ENCODE data around the gene PURB. TPM values are rescaled to one million over a fixed set of nuclear protein-coding genes. Genes with fewer than 3 reads are reported as not detected.

Gene PURB
- total and polyA plus RNA-seq, 9 of the 15 experiments (the other 6 are each of a cell fraction or from before 2014, with no cell fraction given): 1.6 to 14.1 (median 8.8) TPM

- TF ChIP-seq, protein P1, sequence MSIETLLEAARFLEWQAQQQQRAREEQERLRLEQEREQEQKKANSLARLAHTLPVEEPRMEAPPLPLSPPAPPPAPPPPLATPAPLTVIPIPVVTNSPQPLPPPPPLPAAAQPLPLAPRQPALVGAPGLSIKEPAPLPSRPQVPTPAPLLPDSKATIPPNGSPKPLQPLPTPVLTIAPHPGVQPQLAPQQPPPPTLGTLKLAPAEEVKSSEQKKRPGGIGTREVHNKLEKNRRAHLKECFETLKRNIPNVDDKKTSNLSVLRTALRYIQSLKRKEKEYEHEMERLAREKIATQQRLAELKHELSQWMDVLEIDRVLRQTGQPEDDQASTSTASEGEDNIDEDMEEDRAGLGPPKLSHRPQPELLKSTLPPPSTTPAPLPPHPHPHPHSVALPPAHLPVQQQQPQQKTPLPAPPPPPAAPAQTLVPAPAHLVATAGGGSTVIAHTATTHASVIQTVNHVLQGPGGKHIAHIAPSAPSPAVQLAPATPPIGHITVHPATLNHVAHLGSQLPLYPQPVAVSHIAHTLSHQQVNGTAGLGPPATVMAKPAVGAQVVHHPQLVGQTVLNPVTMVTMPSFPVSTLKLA (conservative IDR thresholded peaks at IDR 0.05): peak; percentile 55 to 60; a peak in 3 of 4 replicates
- TF ChIP-seq ZNF445 (CRISPR knock-in tag; IDR thresholded peaks at IDR 0.05; ENCODE audit: low read depth) (no peak), STAG1 (CRISPR knock-in tag; IDR thresholded peaks at IDR 0.05; ENCODE audit: borderline replicate concordance) (peak; percentile 58; the same call in 1 of the 2 replicates), SRF (CRISPR knock-in tag; IDR thresholded peaks at IDR 0.05) (0 out of 4 replicates have a peak, but pooled peaks of 1 of the 2 experiments have one; percentile 24), CREM (IDR thresholded peaks at IDR 0.05; ENCODE audit: low read depth) (peak; percentile 54), ZMIZ1 (IDR thresholded peaks at IDR 0.05; ENCODE audit: low read depth in 2 of 2, low read length in 2 of 2) (no peak), ELF4 (CRISPR knock-in tag; IDR thresholded peaks at IDR 0.05) (no peak), RFX1 (IDR thresholded peaks at IDR 0.05) (peak; percentile 48; the same call in 1 of the 2 replicates), MAFK (IDR thresholded peaks at IDR 0.05; ENCODE audit: low read length) (no peak), SFPQ (IDR thresholded peaks at IDR 0.05; ENCODE audit: low read depth, low read length) (no peak), POU5F1 (IDR thresholded peaks at IDR 0.05; ENCODE audit: borderline replicate concordance, low read depth, low read length, partially characterized antibody) (no peak)
- TF ChIP-seq, protein P2, sequence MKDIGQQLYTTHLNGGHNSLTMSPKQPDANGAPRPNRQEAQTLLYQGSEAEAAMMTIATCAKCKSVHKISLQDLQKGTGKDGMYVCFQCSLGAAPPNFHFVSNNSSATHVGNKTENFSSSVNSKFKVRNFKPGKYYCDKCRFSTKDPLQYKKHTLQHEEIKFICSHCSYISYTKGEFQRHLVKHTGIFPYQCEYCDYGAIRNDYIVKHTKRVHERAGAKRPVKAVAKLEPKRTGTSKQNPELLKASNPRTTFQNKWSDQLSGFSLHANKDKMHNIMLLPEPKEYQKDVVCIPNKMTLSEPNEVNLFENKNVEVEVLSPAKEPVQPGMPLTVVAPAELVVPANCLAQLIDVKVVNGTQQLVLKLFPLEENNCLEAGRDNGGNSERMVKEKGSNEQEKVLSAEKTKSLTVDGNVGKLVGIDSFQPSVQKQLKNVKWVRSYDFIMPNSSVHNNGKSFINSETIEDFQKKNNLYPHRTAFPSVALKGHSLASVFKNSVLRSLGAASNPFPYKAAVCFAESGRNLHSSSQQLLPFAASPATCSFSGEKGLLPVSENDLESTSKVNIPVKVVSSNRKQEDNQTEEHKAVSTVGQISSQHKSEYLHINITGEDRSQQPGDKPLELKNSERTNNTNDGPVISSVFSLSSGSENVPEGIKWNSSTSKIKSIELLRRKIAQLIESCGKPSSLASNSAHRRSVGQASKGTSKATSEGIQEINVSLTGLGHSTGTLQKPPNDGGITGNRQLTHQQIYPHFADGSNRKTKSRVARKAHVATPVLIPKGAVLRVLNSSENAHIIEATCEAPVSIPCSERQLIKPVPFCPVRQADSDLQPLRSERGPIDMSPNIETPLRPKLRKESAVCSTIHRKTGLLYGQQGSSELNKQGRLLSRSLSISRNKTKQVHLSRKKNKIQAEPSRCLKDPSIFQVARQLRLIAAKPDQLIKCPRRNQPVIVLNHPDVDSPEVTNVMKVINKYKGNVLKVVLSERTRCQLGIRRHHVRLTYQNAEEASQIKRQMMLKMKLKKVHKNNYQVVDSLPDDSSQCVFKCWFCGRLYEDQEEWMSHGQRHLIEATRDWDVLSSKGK (CRISPR knock-in tag; IDR thresholded peaks at IDR 0.05): no peak
Measured at GRCh38 chr7:44921607-44922350, 36.4 kb upstream of the PURB start (continued).

Measured in K562 (cell line).